DLD1 (cell line): Measurements from ENCODE around the gene KRT86.
"Not testable (repeated sequence)": the region's sequence is repeated elsewhere in the genome, so short reads cannot be mapped to it uniquely, and the experiment has no call there.

ENCODE experiments used
- in situ Hi-C: cut with HindIII; loops from 2 replicates; pipeline ENCODE4 v1.10.0; 2017; ENCODE audit warnings: low sequenced_read_pairs

Gene KRT86

GRCh38 chr12:52238207-52238840, 36.1 kb upstream of the KRT86 start:
- in situ Hi-C loops = no loop called here

- in situ Hi-C loops = no loop called here
These were observed 35.4 kb upstream of the KRT86 start for GRCh38 chr12:52238916-52239646.

DNA sequence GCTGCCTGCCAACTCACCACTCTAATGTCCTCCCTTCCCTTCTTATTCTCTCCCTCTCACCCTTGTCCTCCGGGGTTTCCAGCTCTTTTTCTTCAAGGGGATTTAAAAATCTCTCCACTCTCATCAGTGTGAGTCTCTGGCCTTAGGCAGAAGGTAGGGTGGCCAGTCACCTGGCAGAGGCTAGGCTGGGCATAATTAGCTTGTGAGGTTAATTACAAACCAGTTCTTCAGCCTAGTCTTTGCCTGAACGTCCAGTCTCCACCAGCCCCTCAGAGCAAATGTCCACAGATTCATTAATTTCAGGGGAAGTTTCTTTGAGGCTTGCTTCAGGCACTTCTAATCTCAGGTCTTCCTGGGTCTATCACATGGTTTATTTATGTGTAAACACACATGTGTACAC, 34.7 kb upstream of the KRT86 start:
- in situ Hi-C loops = no loop called here

- in situ Hi-C loops = not testable (repeated sequence)
These were observed 34.2 kb upstream of the KRT86 start for GRCh38 chr12:52240247-52240646.

- in situ Hi-C loops = no loop called here
These were observed 33.1 kb upstream of the KRT86 start for GRCh38 chr12:52241205-52241842.

GRCh38 chr12:52242442-52243258, 31.8 kb upstream of the KRT86 start:
- in situ Hi-C loops = no loop called here

- in situ Hi-C loops = no loop called here
These were observed 31.1 kb upstream of the KRT86 start for GRCh38 chr12:52243259-52243855.

DNA sequence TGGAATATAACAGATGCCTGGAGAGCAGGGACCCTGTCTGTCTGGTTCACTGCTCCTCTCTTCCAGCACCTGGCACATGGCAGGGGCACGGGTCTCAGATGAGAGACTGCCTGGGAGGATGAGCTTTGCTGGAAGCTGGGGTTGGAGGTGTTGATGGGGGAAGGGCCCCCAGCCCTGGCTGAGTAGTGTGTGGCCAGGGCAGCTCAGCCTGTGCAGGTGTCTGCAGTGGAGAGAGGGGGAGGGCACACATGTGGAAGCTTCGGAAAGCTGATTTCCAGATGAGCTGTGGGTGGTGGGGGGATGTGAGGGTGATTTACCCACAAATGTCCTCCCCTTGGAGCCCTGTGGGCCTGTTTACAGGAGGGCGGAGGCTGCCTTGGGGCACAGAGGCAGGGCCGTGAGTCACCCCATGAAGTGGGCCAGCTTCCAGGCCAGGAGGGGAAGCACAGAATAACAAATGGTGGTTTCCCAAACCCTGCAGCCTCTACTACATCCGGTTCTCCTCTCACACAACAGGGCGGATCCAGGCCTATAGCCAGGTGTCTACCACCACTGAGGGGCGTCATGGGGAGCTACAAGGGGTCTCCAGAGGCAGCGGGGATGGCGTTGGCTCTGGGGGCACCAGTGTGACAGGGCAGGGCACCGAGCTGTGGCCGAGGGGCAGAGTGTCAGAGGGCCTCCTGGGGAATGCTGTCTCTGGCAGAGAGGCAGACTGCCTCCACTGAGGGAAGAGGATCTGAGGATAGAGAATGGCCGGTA, 30.4 kb upstream of the KRT86 start:
- in situ Hi-C loops = no loop called here

GRCh38 chr12:52244615-52244994, 29.8 kb upstream of the KRT86 start:
- in situ Hi-C loops = no loop called here

GRCh38 chr12:52245259-52245961, 29.0 kb upstream of the KRT86 start:
- in situ Hi-C loops = no loop called here

GRCh38 chr12:52245962-52246569, 28.4 kb upstream of the KRT86 start:
- in situ Hi-C loops = no loop called here

DNA sequence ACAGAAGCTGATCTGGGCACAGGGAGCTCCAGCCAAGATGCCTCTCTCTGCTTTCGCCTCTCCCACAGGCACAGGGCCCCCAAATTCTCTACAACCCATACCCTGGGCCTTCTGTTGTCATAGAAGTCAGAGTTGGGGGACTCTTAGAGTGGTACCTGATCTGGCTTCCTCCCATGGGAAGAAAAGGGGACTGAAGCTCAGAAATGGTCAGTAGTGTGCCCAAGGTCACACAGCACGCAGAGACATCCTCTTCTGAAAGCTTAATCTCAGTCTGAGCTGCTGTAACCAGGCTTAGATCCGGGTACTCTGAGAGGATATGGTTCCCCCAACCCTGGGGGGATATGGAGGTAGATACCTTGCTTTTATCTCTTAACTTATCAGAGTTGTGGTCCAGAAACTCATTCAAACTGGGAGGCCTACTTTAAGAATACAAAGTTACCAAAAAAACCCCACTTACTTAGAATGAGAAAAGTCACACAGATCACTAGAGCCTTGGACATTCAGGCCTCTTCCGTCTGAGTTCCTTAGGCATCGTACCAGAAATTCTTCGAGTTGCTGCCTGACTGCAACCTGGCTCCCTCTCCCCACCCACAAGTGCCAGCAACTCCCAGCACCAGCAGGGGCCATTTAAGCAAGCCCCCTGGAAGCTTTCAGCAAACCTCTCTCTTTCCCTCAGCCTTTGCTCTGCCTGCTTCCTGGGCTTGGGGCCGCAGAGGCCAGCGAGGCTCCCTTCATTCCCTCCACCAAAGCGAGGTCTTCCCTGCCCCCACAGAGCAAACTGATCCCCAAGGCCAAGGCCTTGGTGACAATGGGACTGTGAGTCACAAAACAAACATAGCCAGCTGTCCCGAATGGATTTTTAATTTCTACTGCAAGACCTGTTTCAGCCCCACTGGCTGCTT, 27.5 kb upstream of the KRT86 start:
- in situ Hi-C loops = no loop called here

- in situ Hi-C loops = no loop called here
These were observed 26.6 kb upstream of the KRT86 start for GRCh38 chr12:52247622-52248540.

- in situ Hi-C loops = no loop called here
These were observed 25.6 kb upstream of the KRT86 start for GRCh38 chr12:52248541-52249461.

GRCh38 chr12:52249511-52250047, 24.9 kb upstream of the KRT86 start:
- in situ Hi-C loops = no loop called here
